Gastrocnemius medialis (tissue), 4 donors: ENCODE data around the gene RHBDL1. TPM values are rescaled to one million over a fixed set of nuclear protein-coding genes. Genes with fewer than 3 reads are reported as not detected.

Source experiments
- ATAC-seq, 2 donors: fragments of 150-250 bp; one replicate each; pipeline ENCODE4 v1.9.1; 2016
- DNase-seq, 2 donors: peaks; one replicate each; pipeline ENCODE4 v3.0.0-alpha.2; 2019
- H3K27ac ChIP-seq, 4 donors: fragments of 200-600 bp; sonication (generic); 1 replicate in 1 of 4; 2 replicates in 3 of 4; pipeline ENCODE4 v1.5.1; 2016 to 2018; ENCODE audit warnings: mild to moderate bottlenecking in 2 of 4, moderate library complexity in 1 of 4
- H3K27me3 ChIP-seq, 3 donors: fragments of 200-600 bp; sonication (generic) in 2 of 3; 1 replicate in 1 of 3; 2 replicates in 2 of 3; pipeline versions ENCODE4 v1.5.1 to v1.6.0; 2016 to 2019; ENCODE audit warnings: mild to moderate bottlenecking in 1 of 3, moderate library complexity in 1 of 3
- H3K36me3 ChIP-seq, 2 donors: fragments of 200-600 bp; sonication (generic) in 1 of 2; one replicate each; pipeline ENCODE4 v1.5.1; 2017 to 2018
- H3K4me1 ChIP-seq, 2 donors: fragments of 200-600 bp; sonication (generic) in 1 of 2; one replicate each; pipeline ENCODE4 v1.5.1; 2016 to 2017; ENCODE audit warnings: mild to moderate bottlenecking in 2 of 2
- H3K4me3 ChIP-seq, 4 donors: fragments of 200-600 bp; sonication (generic) in 3 of 4; 1 replicate in 1 of 4; 2 replicates in 3 of 4; pipeline ENCODE4 v1.5.1; 2016 to 2019; ENCODE audit warnings: mild to moderate bottlenecking in 2 of 4
- H3K9me3 ChIP-seq, 3 donors: fragments of 200-600 bp; sonication (generic) in 2 of 3; 1 replicate in 1 of 3; 2 replicates in 2 of 3; pipeline ENCODE4 v1.5.1; 2016 to 2019
- CTCF ChIP-seq, 5 experiments: fragments of 450-650 bp in 3 of 5; fragments of 200-600 bp in 2 of 5; sonication (generic) in 2 of 5; IDR thresholded peaks in 4 of 5; conservative IDR thresholded peaks in 1 of 5; 1 replicate in 4 of 5; 2 replicates in 1 of 5; pipeline ENCODE4 v1.5.1; 2016 to 2019; ENCODE audit warnings: antibody characterized with exemption in 5 of 5, mild to moderate bottlenecking in 3 of 5, moderate library complexity in 3 of 5
- POLR2A ChIP-seq, 2 donors: fragments of 450-650 bp; IDR thresholded peaks; one replicate each; pipeline ENCODE4 v1.6.1; 2017; ENCODE audit warnings: antibody characterized with exemption in 2 of 2, mild to moderate bottlenecking in 2 of 2, moderate library complexity in 2 of 2
- in situ Hi-C, 4 donors: fragments of 200-750 bp; cut with MboI; loops; one replicate each; pipeline versions ENCODE4 v1.15.0 to v1.8.0; 2017; ENCODE audit warnings: low sequenced_read_pairs in 4 of 4
- intact Hi-C: fragments of 100-400 bp; cut with DNase I; formaldehyde crosslinking; loops from one replicate; pipeline ENCODE4 v1.15.1; 2023; ENCODE audit warnings: low total_unique reads
- total RNA-seq, 4 donors: library from RNA; depleted of rRNA; stranded (reverse); fragments of >200 nt; gene quantifications; one replicate each; pipeline versions ENCODE4 v1.1.0 to v1.2.3, GENCODE V29; 2016

The RHBDL1 gene
- total RNA-seq, 4 donors from 2014 or later, result 0.31 TPM; not detected in 3

GRCh38 chr16:725041-725376 lies 49.5 kb downstream of the RHBDL1 start:
- H3K4me1 ChIP-seq, result peaks cover 17 to 23% of the 10 kb centered on the region in 2 donors
- in situ Hi-C loops, result no loop called here

GRCh38 chr16:725463-726187 lies 50.2 kb downstream of the RHBDL1 start:
- Histone ChIP-seq H3K36me3 (peaks cover 0 to 4% of the 10 kb centered on the region in 2 donors), H3K4me1 (peaks cover 12 to 17% of the 10 kb centered on the region in 2 donors), H3K9me3 (no peaks in the 10 kb centered on the region), H3K4me3 (no peak overlapping the region), H3K27ac (no peak overlapping the region), H3K27me3 (peaks cover 22 to 38% (median 34%) of the 10 kb centered on the region in 3 donors)
- in situ Hi-C loops (no loop called here), intact Hi-C loops (no loop called here)
- TF ChIP-seq CTCF (IDR thresholded peaks at IDR 0.05 in 4 of 5, conservative IDR thresholded peaks at IDR 0.05 in 1 of 5) (no peak), POLR2A (IDR thresholded peaks at IDR 0.05) (no peak)
- no peak for ATAC-seq
- no peak for DNase-seq

More at GRCh38 chr16:725041-725376, 49.5 kb downstream of the RHBDL1 start:
- DNase-seq, result no peak
- Histone ChIP-seq H3K9me3 (no peaks in the 10 kb centered on the region), H3K4me3 (no peak overlapping the region), H3K27ac (no peak overlapping the region), H3K36me3 (no peaks in the 10 kb centered on the region), H3K27me3 (peaks cover 22 to 38% (median 34%) of the 10 kb centered on the region in 3 donors)
- ATAC-seq, result no peak
- TF ChIP-seq CTCF (IDR thresholded peaks at IDR 0.05 in 4 of 5, conservative IDR thresholded peaks at IDR 0.05 in 1 of 5) (no peak), POLR2A (IDR thresholded peaks at IDR 0.05) (no peak)
- intact Hi-C loops, result no loop called here

- intact Hi-C loops (no loop called here), in situ Hi-C loops (no loop called here)
- H3K9me3 ChIP-seq, result no peaks in the 10 kb centered on the region
- H3K27ac ChIP-seq, result no peak overlapping the region
- H3K36me3 ChIP-seq, result peaks cover 0 to 5% of the 10 kb centered on the region in 2 donors
- H3K27me3 ChIP-seq, result peaks cover 22 to 38% (median 34%) of the 10 kb centered on the region in 3 donors
- no peak overlapping the region for H3K4me3 ChIP-seq
- DNase-seq (no peak), ATAC-seq (no peak)
- TF ChIP-seq POLR2A (IDR thresholded peaks at IDR 0.05) (no peak), CTCF (IDR thresholded peaks at IDR 0.05 in 4 of 5, conservative IDR thresholded peaks at IDR 0.05 in 1 of 5) (no peak)
- peaks cover 12 to 16% of the 10 kb centered on the region in 2 donors for H3K4me1 ChIP-seq
Measured at GRCh38 chr16:726188-726437, 50.6 kb downstream of the RHBDL1 start.

GRCh38 chr16:726438-727290 lies 51.2 kb downstream of the RHBDL1 start, which contains the start of the genes CCDC78 and HAGHL:
CCDC78 (minus strand) TSS chr16:726443; CDS start chr16:726367, 76 bp downstream.
HAGHL (plus strand) TSS chr16:727106; CDS start chr16:727510, 404 bp downstream.
- intact Hi-C loops, result no loop called here
- Histone ChIP-seq H3K27ac (no peak within 1 kb of the TSS), H3K4me1 (peaks cover 9 to 13% of the 10 kb centered on the region in 2 donors), H3K4me3 (peak within 1 kb of the TSS; percentile 32 to 55 (median 51)), H3K27me3 (peaks cover 22 to 38% (median 34%) of the 10 kb centered on the region in 3 donors), H3K36me3 (peaks cover 0 to 5% of the 10 kb centered on the region in 2 donors), H3K9me3 (no peaks in the 10 kb centered on the region)
- ATAC-seq (peak in 1 of 2 donors; percentile 26), DNase-seq (no peak)
- in situ Hi-C loops, result no loop called here
- TF ChIP-seq POLR2A (IDR thresholded peaks at IDR 0.05), result no peak
- TF ChIP-seq CTCF (IDR thresholded peaks at IDR 0.05 in 4 of 5, conservative IDR thresholded peaks at IDR 0.05 in 1 of 5), result no peak
